ENCODE data around the gene ARL14EP.

Gene ARL14EP

GRCh38 chr11:30285416-30286121, 37.3 kb upstream of the ARL14EP start:
- no peak for DNase-seq (ENCODE audit: low read depth)
- no peak for TF ChIP-seq CTCF (IDR thresholded peaks at IDR 0.05; ENCODE audit: insufficient read depth, low read depth, low read length, missing control alignments)
- no peak overlapping the region for H3K4me3 ChIP-seq (ENCODE audit: low read depth, low read length)

- DNase-seq (ENCODE audit: low read depth): no peak
- TF ChIP-seq CTCF (IDR thresholded peaks at IDR 0.05; ENCODE audit: insufficient read depth, low read depth, low read length, missing control alignments): no peak
Observed at GRCh38 chr11:30291331-30291730, 31.6 kb upstream of the ARL14EP start.

GRCh38 chr11:30292545-30292944, 30.4 kb upstream of the ARL14EP start:
- no peak for TF ChIP-seq CTCF (IDR thresholded peaks at IDR 0.05; ENCODE audit: insufficient read depth, low read depth, low read length, missing control alignments)
- H3K4me3 ChIP-seq (ENCODE audit: low read depth, low read length): no peak overlapping the region

More at GRCh38 chr11:30291331-30291730, 31.6 kb upstream of the ARL14EP start:
- H3K4me3 ChIP-seq (ENCODE audit: low read depth, low read length): no peak overlapping the region

GRCh38 chr11:30295178-30295885, 27.6 kb upstream of the ARL14EP start:
- H3K4me3 ChIP-seq (ENCODE audit: low read depth, low read length): no peak overlapping the region
- TF ChIP-seq CTCF (IDR thresholded peaks at IDR 0.05; ENCODE audit: insufficient read depth, low read depth, low read length, missing control alignments): no peak
- DNase-seq (ENCODE audit: low read depth): no peak

More at GRCh38 chr11:30292545-30292944, 30.4 kb upstream of the ARL14EP start:
- no peak for DNase-seq (ENCODE audit: low read depth)

GRCh38 chr11:30304620-30305019, 18.3 kb upstream of the ARL14EP start:
- H3K4me3 ChIP-seq (ENCODE audit: low read depth, low read length): no peak overlapping the region
- TF ChIP-seq CTCF (IDR thresholded peaks at IDR 0.05; ENCODE audit: insufficient read depth, low read depth, low read length, missing control alignments): no peak
- no peak for DNase-seq (ENCODE audit: low read depth)

GRCh38 chr11:30310623-30311022, 12.3 kb upstream of the ARL14EP start:
- no peak overlapping the region for H3K4me3 ChIP-seq (ENCODE audit: low read depth, low read length)
- no peak for TF ChIP-seq CTCF (IDR thresholded peaks at IDR 0.05; ENCODE audit: insufficient read depth, low read depth, low read length, missing control alignments)
- peak; percentile 80 for DNase-seq (ENCODE audit: low read depth)
